DND-41 (cell line): ENCODE results near the gene BMAL2.

ENCODE experiments used
- EZH2 ChIP-seq: IDR thresholded peaks from 3 replicates; pipeline ENCODE4 v1.6.1; 2012; ENCODE audit warnings: borderline replicate concordance, low read depth, mild to moderate bottlenecking, moderate library complexity, low read length, inconsistent platforms; ENCODE audit not compliant: severe bottlenecking
- TF ChIP-seq, protein P1 (sequence below): IDR thresholded peaks from 2 replicates; pipeline ENCODE4 v1.5.1; 2012; ENCODE audit warnings: borderline replicate concordance, low read length, moderate library complexity, mild to moderate bottlenecking; ENCODE audit not compliant: poor library complexity, severe bottlenecking; ENCODE audit errors: extremely low read depth

- TF ChIP-seq, protein P1, sequence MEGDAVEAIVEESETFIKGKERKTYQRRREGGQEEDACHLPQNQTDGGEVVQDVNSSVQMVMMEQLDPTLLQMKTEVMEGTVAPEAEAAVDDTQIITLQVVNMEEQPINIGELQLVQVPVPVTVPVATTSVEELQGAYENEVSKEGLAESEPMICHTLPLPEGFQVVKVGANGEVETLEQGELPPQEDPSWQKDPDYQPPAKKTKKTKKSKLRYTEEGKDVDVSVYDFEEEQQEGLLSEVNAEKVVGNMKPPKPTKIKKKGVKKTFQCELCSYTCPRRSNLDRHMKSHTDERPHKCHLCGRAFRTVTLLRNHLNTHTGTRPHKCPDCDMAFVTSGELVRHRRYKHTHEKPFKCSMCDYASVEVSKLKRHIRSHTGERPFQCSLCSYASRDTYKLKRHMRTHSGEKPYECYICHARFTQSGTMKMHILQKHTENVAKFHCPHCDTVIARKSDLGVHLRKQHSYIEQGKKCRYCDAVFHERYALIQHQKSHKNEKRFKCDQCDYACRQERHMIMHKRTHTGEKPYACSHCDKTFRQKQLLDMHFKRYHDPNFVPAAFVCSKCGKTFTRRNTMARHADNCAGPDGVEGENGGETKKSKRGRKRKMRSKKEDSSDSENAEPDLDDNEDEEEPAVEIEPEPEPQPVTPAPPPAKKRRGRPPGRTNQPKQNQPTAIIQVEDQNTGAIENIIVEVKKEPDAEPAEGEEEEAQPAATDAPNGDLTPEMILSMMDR: no peak
- no peak for TF ChIP-seq EZH2
Observed at GRCh38 chr12:27297566-27297965, 35.1 kb upstream of the BMAL2 start.
